HG02981 (cell line): ENCODE data around the gene ABHD17C.
"Not testable (repeated sequence)": the region's sequence is repeated elsewhere in the genome, so short reads cannot be mapped to it uniquely, and the experiment has no call there.

Source experiments
- ATAC-seq: cut with Tn5 transposase; IDR thresholded peaks from one replicate; pipeline ENCODE4 v1.9.1; 2021; ENCODE audit warnings: mild to moderate bottlenecking, moderate library complexity; ENCODE audit not compliant: unreplicated experiment

The ABHD17C gene

DNA sequence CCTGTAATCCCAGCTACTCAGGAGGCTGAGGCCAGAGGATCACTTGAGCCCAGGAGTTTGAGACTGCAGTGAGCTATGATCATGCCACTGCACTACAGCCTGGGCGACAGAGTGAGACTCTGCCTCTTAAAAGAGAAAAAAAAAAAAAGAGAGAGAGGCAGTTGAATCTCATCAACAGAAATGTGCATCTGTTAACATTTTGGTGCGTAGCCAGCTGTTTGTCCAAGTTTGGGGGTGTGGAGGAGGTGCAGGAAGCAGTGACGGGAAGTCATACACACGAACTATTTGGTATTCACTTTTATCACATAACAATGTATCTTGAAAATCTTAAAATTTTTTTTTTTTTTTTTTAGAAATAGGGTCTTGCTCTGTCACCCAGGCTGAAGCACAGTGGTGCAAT is 65.8 kb downstream of the ABHD17C start:
- no peak for ATAC-seq

DNA sequence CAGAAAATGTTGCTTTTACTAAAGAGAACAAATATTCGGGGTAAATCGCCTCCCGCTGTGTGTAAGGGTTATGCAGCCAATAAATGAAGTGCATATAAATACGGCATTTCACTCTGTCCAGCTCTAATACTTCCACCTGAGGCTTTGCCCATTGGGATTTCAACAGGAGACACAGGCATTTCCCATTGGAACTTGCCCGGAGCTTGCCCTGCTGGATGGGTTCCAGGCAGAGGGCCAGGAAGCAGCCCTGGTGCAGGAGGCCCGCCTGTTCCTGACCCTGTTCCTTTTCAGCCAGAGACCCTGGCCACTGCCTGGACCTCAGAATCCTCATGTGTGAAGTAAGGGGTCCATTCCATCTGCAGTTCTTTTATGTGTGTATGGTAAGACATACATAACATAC is 66.6 kb downstream of the ABHD17C start:
- no peak for ATAC-seq

DNA sequence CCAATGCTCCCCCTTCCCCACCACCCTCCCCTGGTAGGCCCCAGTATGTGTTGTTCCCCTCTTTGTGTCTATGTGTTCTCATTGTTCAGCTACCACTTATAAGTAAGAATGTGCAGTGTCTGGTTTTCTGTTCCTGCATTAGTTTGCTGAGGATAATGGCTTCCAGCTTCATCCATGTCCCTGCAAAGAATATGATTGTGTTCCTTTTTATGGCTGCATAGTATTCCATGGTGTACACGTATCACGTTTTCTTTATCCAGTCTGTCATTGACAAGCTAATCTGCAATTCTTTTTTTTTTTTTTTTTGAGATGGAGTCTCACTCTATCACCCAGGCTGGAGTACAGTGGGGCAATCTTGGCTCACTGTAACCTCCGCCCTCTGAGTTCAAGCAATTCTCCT is 68.1 kb downstream of the ABHD17C start:
- not testable (repeated sequence) for ATAC-seq

DNA sequence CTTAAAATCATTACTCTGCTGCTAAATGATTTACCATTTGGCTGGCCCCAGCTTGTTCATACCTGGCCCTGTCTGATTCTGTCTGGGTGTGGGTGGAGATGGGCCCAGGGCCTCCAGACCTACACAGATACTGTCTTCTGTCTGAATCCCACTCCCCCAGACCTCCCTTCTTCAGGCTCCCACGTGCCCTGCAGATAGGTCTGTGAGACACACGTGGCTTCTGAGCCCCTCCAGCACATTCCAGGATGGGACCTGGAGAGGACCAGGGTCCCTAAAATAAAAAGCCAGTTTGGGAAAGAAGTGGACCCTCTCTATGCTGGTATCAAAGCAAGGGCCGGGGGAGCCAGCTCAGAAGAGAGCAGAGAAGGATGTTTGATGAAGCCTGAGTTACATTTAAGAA is 69.4 kb downstream of the ABHD17C start:
- ATAC-seq = no peak

DNA sequence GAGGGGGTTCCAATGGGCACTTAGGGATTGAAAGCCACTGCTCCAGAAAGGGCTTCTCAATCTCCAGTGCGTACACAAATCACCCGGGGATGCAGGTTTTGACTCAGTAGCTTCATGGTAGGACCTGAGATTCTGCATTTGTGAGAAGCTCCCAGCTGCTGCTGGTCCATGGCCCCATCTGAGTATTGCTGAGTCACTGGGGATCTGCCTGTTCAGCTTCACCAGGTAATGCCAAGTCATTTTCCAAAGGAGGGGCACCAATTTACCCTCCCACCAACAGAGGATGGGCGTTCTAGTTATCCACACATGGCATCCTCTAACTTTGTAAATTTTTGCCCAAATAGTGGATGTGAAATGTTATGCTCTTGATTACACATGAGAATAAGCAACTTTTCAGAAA is 71.2 kb downstream of the ABHD17C start:
- ATAC-seq = no peak

DNA sequence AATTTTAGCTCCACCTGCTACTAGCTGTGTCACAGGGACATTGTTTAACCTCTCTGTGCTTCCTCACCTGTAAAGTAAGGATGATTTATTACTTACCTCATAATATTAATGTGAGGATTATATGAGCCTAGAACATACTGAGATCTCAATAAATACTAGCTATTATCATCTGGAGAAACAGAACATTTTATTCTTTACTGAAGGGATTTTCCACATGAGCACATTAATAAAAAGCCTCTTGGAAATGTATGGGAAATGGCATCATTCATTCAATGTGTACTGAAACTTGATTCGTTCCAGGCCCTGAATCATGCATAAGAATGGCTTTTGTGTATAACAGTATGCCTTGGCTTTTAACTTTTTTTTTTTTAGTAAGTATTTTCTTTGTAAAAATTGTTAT is 73.0 kb downstream of the ABHD17C start:
- ATAC-seq = no peak

DNA sequence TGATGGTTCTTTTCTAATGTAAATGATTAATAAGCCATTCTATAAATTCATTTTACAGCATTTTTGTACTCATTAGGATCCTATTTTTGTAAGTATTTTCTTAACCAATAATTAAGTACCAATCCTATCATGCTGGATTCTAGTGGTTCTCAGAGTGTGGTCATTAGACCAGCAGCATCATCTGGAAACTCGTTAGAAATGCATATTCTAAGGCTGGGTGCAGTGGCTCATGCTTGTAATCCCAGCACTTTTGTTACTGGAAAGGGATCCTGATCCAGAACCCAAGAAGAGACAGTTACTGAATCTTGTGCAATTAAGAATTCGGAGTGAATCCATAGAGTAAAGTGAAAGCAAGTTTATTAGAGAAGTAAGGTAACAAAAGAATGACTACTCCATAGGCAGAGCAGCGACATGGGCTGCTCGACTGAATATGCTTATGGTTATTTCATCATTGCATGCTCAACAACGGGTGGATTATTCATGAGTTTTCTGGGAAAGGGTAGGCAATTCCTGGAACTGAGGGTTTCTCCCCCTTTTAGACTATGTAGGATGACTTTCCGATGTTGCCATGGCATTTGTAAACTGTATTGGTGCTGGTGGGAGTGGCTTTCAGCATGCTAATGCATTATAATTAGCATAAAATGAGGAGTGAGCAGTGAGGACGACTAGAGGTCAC is 74.2 kb downstream of the ABHD17C start:
- ATAC-seq = no peak

DNA sequence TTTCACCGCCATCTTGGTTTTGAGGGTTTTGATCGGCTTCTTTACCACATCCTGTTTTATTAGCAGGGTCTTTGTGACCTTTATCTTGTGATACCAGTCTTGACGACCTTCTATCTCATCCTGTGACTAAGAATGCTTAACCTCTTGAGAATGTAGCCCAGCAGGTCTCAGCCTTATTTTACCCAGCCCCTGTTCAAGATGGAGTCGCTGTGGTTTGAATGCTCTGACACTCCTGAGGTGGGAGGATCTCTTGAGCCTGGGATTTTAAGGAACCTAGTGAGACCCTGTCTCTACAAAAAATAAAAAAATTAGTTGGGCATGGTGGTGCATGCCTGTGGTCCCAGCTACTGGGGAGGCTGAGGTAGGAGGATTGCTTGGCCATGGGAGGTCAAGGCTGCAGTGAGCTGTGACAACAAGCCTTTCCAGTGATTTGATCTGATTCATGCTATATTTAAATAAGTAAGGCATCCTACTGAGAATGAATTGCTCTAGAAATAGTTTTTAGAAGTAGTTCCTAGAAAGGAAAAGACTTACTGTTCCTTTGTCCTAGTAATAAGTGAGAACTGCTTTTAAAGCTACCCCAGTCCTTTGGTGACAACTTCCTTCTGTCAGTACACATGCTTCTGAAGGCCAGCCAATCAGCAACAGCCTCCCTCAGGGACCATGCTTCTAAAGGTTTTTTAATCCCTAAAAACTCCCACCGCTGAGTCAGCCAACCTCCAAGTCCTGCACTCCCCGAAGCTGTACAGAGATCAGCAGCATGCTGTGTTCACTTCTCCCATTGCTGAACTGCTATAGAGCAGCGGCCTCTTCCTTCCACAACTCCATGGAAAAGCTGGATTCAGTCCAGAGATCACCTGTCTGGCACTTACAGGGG is 75.0 kb downstream of the ABHD17C start:
- ATAC-seq = no peak

DNA sequence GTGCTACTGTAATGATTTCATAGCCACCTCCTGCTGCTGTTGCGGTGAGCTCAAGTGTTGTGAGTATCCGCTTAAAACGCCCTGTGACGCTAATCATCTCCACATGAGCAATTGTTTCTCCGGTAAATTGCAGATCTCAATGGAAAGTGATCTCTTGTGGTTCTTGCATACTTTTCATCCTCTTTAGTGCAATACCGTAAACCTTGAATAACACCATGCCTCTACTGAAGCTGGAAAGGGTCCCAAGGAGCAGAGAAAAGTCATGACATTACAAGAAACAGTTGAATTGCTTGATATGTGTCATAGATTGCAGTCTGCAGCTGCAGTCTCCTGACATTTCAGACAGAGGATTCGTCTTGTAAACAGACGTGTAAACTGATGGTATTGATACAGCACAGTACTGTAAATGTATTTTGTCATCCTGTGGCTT is 78.0 kb downstream of the ABHD17C start:
- ATAC-seq = no peak

DNA sequence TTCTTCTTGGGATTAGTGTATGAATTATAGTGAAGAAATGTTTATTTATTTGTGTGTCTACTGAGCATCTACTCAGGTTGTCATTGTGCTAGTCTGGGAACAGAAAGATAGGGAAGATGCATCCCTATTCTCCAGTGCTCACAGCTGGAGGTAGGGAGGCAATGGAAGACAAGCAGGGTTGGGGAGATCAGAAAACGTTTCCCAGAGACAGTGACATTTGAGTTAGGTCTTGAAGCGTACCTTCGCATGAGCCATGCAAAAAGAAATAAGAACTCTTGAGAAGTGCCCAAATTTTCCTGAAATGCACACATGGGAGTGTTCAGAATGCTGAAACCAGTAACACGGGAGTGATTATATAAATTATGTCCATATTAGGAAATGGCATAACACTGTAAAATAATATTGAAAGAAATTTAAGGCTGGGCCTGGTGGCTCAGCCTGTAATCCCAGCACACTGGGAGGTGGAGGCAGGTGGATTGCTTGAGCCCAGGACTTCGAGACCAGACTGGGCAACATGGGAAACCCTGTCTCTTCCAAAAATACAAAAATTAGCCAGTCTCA is 78.8 kb downstream of the ABHD17C start:
- no peak for ATAC-seq

DNA sequence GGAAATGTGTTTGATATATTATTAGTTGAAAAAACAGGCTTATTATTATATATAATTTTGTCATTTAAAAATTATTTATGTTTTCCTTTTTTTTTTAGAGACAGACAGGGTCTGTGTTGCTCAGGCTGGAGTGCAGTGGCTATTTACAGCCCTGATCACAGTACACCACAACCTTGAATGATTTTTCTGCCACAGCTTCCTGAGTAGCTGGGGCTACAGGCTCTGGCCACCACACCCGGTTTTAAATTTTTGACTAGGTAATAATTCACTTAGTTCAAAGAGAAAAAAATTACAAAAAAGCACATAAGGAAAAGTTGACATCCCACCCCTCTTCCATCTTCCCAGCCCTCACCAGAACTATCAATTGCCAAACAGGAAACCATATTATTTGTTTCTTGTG is 79.4 kb downstream of the ABHD17C start:
- no peak for ATAC-seq

DNA sequence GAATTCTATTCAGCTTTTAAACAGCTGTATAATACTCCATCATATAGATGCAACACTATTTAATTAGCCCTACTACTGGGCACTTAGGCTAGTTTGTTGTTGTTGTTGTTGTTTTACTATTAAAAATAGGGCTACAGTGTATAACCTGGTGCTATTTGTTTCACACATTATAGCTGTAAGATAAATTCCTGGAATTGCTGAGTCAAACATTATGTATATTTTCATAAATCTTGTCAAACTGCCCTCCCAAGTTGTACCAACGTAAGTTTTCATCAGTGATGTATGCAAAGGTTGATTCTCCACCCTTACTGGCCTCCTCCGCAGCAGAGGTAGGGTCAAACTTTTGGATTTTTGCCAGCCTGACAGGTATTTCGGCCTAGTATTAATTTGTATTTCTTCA is 80.2 kb downstream of the ABHD17C start:
- no peak for ATAC-seq

DNA sequence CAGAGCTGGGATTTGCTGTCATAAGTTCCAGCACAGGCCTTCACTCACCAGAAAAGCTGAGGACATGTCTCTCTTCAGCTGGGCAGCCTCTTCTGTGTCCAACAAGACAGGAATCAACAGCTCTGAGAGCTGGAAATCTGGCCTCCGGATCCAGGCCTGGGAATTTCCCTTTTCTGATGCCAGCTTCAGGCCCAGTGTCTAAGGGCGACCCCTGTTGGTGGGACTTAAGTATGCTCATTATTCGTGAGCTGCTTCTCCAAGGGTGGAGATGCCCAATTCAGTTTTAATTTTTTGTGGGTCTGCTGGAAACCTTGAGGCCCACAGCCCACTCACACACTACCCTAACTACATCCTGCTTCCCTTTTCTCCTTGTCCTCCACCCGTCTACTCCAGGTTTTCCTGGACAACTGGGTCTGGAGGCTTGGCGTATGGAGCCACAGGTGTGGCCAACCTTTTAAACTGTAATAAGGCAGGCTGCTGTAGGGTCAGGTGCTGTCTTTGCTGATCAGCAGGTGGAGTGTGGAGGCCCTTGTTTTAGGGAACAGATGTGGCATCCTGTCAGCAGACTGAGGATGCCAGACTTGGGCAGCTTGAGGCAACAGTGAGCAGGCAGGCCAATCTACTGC is 81.4 kb downstream of the ABHD17C start:
- ATAC-seq = no peak

DNA sequence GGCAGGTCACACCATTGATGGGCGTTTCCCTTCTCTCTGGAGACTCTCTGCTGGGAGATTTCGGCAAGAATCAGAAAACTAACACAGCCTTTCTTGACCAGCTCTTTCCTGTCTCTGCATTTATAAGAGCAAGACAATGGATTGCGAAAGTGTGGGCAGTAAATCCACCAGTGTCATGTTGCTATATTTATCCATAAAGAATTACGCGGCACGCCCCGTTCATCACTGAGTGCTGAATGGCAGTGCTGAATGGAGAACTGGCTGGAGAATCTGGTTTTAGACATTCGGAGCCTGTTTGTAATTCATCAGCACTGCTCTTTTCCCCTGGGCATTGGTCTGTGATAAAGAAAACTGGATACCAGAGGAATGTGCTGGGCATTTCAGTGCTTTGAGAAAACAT is 82.0 kb downstream of the ABHD17C start:
- ATAC-seq = no peak

DNA sequence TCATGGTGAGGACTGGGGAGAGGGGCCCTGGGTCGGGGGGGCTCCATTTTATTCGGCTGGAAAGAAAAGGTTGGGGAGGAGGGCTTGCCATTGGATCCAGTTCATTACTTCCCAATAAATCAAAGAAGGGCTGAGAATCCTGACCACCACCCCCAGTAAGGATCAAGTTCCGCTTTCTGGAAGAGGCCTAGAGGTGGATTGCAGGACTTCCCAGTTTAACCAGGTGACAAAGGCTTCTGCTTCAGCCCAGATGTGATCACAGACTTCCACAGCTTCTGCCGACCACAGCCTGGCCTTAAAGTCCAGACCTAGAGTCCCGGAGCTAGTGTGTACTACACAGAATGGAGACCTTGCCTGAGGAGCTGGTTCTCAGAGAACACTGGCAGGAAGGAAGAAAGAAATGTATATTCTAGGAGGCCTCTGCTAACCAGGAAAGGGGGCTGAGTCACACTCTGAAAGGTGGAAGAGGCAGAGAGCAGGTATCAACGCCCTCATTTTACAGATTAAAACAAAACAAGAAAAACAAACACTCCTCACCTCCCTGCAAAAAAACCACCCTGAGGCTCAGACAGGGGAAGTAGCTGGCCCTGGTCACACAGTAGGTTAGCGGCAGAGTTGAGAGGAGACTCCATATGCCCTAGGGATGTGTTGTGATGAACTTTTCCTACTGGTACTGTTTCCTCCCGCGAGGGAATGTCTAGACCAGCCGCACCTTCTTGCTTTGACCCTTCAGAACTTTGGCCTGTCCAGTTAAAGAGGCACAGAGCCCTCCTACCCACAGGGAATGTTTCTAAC is 82.9 kb downstream of the ABHD17C start:
- ATAC-seq = no peak

DNA sequence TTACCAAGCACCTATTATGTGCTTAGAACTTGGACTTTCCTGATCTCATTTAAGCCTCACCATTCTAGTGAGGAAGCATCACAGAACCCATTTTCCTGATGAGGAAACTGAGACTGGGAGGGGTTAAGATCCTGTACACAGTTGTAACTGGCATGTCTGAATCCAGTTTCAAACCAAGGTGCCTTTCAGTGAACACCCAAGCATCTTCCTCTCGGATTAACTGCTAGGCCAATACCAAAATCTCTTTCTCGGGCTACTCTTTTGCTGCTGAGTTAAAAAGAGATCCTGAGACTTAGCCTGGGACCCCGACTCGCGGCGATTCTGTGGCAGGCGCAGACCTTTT is 83.5 kb downstream of the ABHD17C start:
- ATAC-seq = no peak

DNA sequence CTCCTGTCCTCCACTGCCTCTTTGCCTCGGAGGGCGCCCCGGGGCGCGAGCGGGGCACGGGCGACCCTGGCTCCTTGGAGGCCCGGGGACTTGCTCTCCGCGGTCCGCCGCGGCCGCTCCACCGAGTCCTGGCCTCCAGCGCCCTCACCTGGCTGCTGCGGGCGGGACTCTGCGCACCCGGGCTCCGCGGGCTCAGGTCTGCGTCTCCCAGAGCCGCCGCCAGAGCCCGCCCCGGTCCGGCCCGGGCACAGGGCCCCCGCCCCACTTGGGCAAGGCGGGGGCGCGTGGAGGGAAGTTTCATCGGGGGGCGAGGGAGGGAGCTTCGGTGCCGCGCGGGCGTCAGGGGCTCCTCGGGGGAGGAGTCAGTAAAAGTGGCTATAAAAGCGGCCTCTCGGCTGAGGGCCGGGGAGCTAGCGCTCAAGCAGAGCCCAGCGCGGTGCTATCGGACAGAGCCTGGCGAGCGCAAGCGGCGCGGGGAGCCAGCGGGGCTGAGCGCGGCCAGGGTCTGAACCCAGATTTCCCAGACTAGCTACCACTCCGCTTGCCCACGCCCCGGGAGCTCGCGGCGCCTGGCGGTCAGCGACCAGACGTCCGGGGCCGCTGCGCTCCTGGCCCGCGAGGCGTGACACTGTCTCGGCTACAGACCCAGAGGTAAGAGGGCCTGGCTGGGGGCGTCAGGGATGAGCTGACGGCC is 84.0 kb downstream of the ABHD17C start, which contains the start of gene CEMIP:
Gene CEMIP (plus strand): TSS at position 407 of the 694 bp plus-strand sequence. CDS start 94,510 bp downstream, outside the sequence.
- no peak for ATAC-seq

DNA sequence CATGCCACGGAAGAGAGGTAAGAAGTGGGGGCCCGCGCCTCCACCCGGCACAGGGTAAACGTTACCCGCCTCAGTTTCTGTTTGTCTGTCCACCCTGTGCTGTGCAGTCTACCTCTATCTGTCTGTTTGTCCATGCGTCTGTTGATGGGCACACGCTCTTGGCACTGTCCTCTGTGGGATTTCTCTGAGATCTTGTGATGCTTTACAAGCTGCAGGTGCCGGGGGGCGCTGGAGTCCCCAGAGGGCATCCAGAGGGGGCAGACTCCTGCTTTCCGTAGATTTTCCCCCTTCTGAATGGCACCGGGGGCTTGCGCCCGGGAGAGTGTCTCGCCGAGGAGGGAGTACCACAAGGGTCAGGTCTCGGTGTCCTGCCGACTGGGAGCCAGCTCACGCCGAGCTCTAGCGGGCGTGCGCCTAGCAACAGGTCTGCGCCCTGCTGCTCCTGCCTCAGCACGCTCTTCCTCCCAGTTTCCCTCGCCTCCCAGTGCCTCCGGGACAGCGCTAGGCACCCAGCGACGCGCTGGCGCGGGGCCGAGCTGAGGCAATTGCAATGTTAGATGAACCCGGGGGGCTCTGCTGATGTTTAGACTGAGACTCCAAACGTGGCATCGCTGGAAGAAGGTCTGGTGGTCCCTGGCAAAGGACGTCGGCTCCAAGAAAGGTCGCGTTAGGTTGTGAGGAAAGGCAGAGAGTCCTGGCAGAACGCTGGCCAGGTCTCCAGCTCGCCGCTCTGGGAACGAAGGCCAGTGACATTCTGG is 84.7 kb downstream of the ABHD17C start:
- no peak for ATAC-seq

DNA sequence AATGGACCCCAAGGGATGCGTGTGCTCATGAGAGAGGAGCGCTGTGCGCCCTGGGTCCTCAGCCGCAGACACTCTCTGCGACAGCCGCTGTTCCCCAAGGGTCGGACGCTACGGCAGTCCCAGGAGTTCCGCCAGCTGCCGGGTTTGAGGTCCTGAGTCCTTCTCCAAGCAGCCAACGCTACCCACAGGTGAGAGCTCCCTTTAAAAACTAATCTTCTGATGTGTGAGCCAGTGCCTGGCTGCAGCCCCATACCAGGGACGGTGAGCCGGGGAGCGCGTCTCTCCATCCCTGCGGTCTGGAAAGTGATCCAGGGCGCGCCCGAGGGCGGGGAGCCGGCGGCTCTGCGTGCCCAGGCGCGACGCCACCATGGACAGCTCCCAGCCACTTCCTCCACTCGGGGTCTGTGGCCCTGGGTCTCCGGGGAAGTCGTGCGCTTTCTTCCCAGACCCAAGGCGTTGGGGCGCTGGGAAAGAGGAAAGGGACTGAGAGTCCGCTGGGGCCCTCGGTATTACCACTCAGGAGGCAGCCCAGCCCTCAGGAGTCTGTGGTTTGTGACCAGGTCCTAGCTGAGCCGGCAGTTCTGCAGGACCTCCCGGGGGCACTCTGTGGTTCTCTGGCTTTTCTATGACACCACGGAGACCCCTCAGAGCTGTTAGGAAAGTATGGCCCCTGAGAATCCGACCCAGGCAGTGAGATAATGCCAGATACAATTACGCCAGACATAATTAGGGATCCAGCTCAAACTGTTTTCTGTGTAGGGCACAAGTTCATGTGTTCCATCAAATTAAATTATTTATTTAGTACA is 85.5 kb downstream of the ABHD17C start:
- no peak for ATAC-seq
